Middle frontal gyrus (tissue), 1 donor: ENCODE measurements around the gene CLIC1.

ENCODE experiments used
- DNase-seq: peaks from one replicate; pipeline ENCODE4 v3.0.0-alpha.2; 2015; ENCODE audit warnings: low spot score; ENCODE audit errors: extremely low spot score

The CLIC1 gene

GRCh38 chr6:31702819-31703716 is 33.3 kb downstream of the CLIC1 start, which contains the start of gene ABHD16A:
TSS of gene ABHD16A (minus strand) at chr6:31703324. CDS start at chr6:31703281, 43 bp downstream.
- peak; percentile 95 for DNase-seq

- DNase-seq, result no peak
Measured at GRCh38 chr6:31702405-31702818, 33.9 kb downstream of the CLIC1 start.

GRCh38 chr6:31701666-31702404 is 34.5 kb downstream of the CLIC1 start:
- DNase-seq, result no peak

GRCh38 chr6:31700740-31701401 is 35.5 kb downstream of the CLIC1 start:
- DNase-seq, result no peak

- no peak for DNase-seq
Measured at GRCh38 chr6:31697555-31697954, 38.8 kb downstream of the CLIC1 start.

- DNase-seq, result no peak
Measured at GRCh38 chr6:31693535-31693934, 42.8 kb downstream of the CLIC1 start.

- DNase-seq, result no peak
Measured at GRCh38 chr6:31692886-31693285, 43.4 kb downstream of the CLIC1 start.

- no peak for DNase-seq
Measured at GRCh38 chr6:31692353-31692752, 44.0 kb downstream of the CLIC1 start.

- DNase-seq, result no peak
Measured at GRCh38 chr6:31691564-31692108, 44.7 kb downstream of the CLIC1 start.

- no peak for DNase-seq
Measured at GRCh38 chr6:31691078-31691463, 45.3 kb downstream of the CLIC1 start.

GRCh38 chr6:31690231-31691077 is 45.9 kb downstream of the CLIC1 start:
- no peak for DNase-seq

GRCh38 chr6:31689249-31690110 is 46.9 kb downstream of the CLIC1 start:
- no peak for DNase-seq

- no peak for DNase-seq
Measured at GRCh38 chr6:31687860-31688693, 48.3 kb downstream of the CLIC1 start.

- DNase-seq, result no peak
Measured at GRCh38 chr6:31687321-31687720, 49.0 kb downstream of the CLIC1 start.

- no peak for DNase-seq
Measured at GRCh38 chr6:31686483-31686882, 49.8 kb downstream of the CLIC1 start.

GRCh38 chr6:31683591-31683990 is 52.7 kb downstream of the CLIC1 start:
- no peak for DNase-seq

- DNase-seq, result no peak
Measured at GRCh38 chr6:31681135-31681671, 55.1 kb downstream of the CLIC1 start.
